NK-92 (cell line): Measurements from ENCODE around the gene GFPT1.
"Not testable (repeated sequence)": the region's sequence is repeated elsewhere in the genome, so short reads cannot be mapped to it uniquely, and the experiment has no call there.

Experiments used
- DNase-seq: peaks from one replicate; lab custom pipeline; 2025; ENCODE audit not compliant: unreplicated experiment; lab: John Stamatoyannopoulos, UW

Gene GFPT1

GRCh38 chr2:69384618-69385081, 2.4 kb downstream of the GFPT1 start:
- DNase-seq = no peak

- no peak for DNase-seq
Observed at GRCh38 chr2:69383176-69383812, 3.7 kb downstream of the GFPT1 start.

GRCh38 chr2:69382547-69382946, 4.5 kb downstream of the GFPT1 start:
- DNase-seq = no peak

GRCh38 chr2:69381337-69381737, 5.7 kb downstream of the GFPT1 start:
- DNase-seq = no peak

GRCh38 chr2:69380072-69380917, 6.7 kb downstream of the GFPT1 start:
- no peak for DNase-seq

GRCh38 chr2:69376403-69376802, 10.6 kb downstream of the GFPT1 start:
- DNase-seq = no peak

GRCh38 chr2:69375494-69376353, 11.3 kb downstream of the GFPT1 start:
- no peak for DNase-seq

GRCh38 chr2:69372767-69373166, 14.3 kb downstream of the GFPT1 start:
- DNase-seq = no peak

- no peak for DNase-seq
Observed at GRCh38 chr2:69369802-69370201, 17.2 kb downstream of the GFPT1 start.

- DNase-seq = no peak
Observed at GRCh38 chr2:69368588-69368987, 18.4 kb downstream of the GFPT1 start.

- no peak for DNase-seq
Observed at GRCh38 chr2:69359371-69359770, 27.7 kb downstream of the GFPT1 start.

GRCh38 chr2:69358914-69359313, 28.1 kb downstream of the GFPT1 start:
- no peak for DNase-seq

GRCh38 chr2:69356471-69356870, 30.6 kb downstream of the GFPT1 start:
- DNase-seq = no peak

- not testable (repeated sequence) for DNase-seq
Observed at GRCh38 chr2:69354976-69355375, 32.1 kb downstream of the GFPT1 start.

- no peak for DNase-seq
Observed at GRCh38 chr2:69353360-69353759, 33.7 kb downstream of the GFPT1 start.

- no peak for DNase-seq
Observed at GRCh38 chr2:69348781-69349180, 38.2 kb downstream of the GFPT1 start.

GRCh38 chr2:69345434-69345833, 41.6 kb downstream of the GFPT1 start:
- DNase-seq = no peak

GRCh38 chr2:69344305-69344704, 42.7 kb downstream of the GFPT1 start:
- no peak for DNase-seq

- no peak for DNase-seq
Observed at GRCh38 chr2:69340101-69340775, 46.8 kb downstream of the GFPT1 start.

GRCh38 chr2:69335311-69335710, 51.7 kb downstream of the GFPT1 start:
- DNase-seq = no peak

GRCh38 chr2:69333352-69333751, 53.7 kb downstream of the GFPT1 start:
- DNase-seq = no peak
